HepG2 (cell line): ENCODE results near the gene RNF208. TPM values are rescaled to one million over a fixed set of nuclear protein-coding genes. Genes with fewer than 3 reads are reported as not detected.

Experiments
- CENPX ChIP-seq: sonication (generic); formaldehyde crosslinking; IDR thresholded peaks from 2 replicates; pipeline ENCODE4 v1.9.0; 2021; ENCODE audit warnings: mild to moderate bottlenecking, missing genetic modification reagents, moderate library complexity
- GATA4 ChIP-seq: sonication (generic); IDR thresholded peaks from 2 replicates; pipeline ENCODE4 v1.6.1; 2016; ENCODE audit warnings: antibody characterized with exemption, low read depth, borderline replicate concordance
- GZF1 ChIP-seq: sonication (generic); formaldehyde crosslinking; IDR thresholded peaks from 2 replicates; pipeline ENCODE4 v1.5.1; 2020; ENCODE audit warnings: mild to moderate bottlenecking, missing genetic modification reagents
- MTA1 ChIP-seq: sonication (generic); formaldehyde crosslinking; IDR thresholded peaks from 2 replicates; pipeline ENCODE4 v1.4.0; 2020; ENCODE audit warnings: missing genetic modification reagents, mild to moderate bottlenecking, borderline replicate concordance
- POLR2AphosphoS2 ChIP-seq: IDR thresholded peaks from 2 replicates; pipeline ENCODE4 v1.6.1; 2011; ENCODE audit warnings: low read depth, low read length, improper control_type of control experiment
- SALL1 ChIP-seq: sonication (generic); formaldehyde crosslinking; IDR thresholded peaks from 2 replicates; pipeline ENCODE4 v1.8.0; 2022; ENCODE audit warnings: mild to moderate bottlenecking, missing genetic modification reagents
- TBL1XR1 ChIP-seq: fragments of 150-350 bp; IDR thresholded peaks from 2 replicates; pipeline ENCODE4 v1.6.1; 2014; ENCODE audit warnings: borderline replicate concordance, low read length; ENCODE audit not compliant: partially characterized antibody
- TGIF2 ChIP-seq: IDR thresholded peaks from 2 replicates; pipeline ENCODE4 v1.6.1; 2016; ENCODE audit warnings: control low read depth, missing compliant biosample characterization
- YEATS4 ChIP-seq: sonication (generic); formaldehyde crosslinking; IDR thresholded peaks from 2 replicates; pipeline ENCODE4 v1.4.0; 2020; ENCODE audit warnings: missing genetic modification reagents, borderline replicate concordance
- ZMAT3 ChIP-seq: sonication (generic); formaldehyde crosslinking; conservative IDR thresholded peaks from 2 replicates; pipeline ENCODE4 v1.7.0; 2021; ENCODE audit warnings: missing genetic modification reagents
- ZNF251 ChIP-seq: sonication (generic); formaldehyde crosslinking; IDR thresholded peaks from 2 replicates; pipeline ENCODE4 v1.9.0; 2021; ENCODE audit warnings: mild to moderate bottlenecking, missing genetic modification reagents
- ZNF343 ChIP-seq: sonication (generic); formaldehyde crosslinking; IDR thresholded peaks from 2 replicates; pipeline ENCODE4 v1.4.0; 2020; ENCODE audit warnings: mild to moderate bottlenecking, missing genetic modification reagents
- ZNF790 ChIP-seq: sonication (generic); formaldehyde crosslinking; IDR thresholded peaks from 2 replicates; pipeline ENCODE4 v1.8.0; 2022; ENCODE audit warnings: missing genetic modification reagents, mild to moderate bottlenecking, borderline replicate concordance
- polyA plus RNA-seq, 8 experiments: library from polyadenylated mRNA; depleted of rRNA in 3 of 8; stranded (reverse) in 7 of 8; unstranded in 1 of 8; fragments of >200 nt; fragmentation: Illumina TruSeq in 4 of 8; extraction: Trizol in 4 of 8; gene quantifications; 2 replicates each; pipeline versions ENCODE4 v1.2.1 to v1.2.3, GENCODE V29; 2011 to 2016; ENCODE audit warnings: low read depth in 4 of 8, missing spikeins in 1 of 8, mixed read lengths in 1 of 8; ENCODE audit not compliant: insufficient read depth in 1 of 8
- total RNA-seq, 5 experiments: library from RNA; depleted of rRNA; stranded (reverse); fragments of >200 nt; fragmentation: Illumina TruSeq; extraction: Trizol; gene quantifications; 2 replicates each; pipeline ENCODE4 v1.2.3, GENCODE V29; 2016; ENCODE audit warnings: low read depth in 1 of 5
- TF ChIP-seq, protein P1 (sequence below): sonication (generic); formaldehyde crosslinking; IDR thresholded peaks from 2 replicates; pipeline ENCODE4 v1.4.0; 2020; ENCODE audit warnings: mild to moderate bottlenecking, missing genetic modification reagents
- TF ChIP-seq, protein P2 (sequence below): sonication (generic); formaldehyde crosslinking; IDR thresholded peaks from 2 replicates; pipeline ENCODE4 v1.5.1; 2020; ENCODE audit warnings: missing genetic modification reagents, mild to moderate bottlenecking, borderline replicate concordance
- TF ChIP-seq, protein P3 (sequence below): sonication (generic); formaldehyde crosslinking; IDR thresholded peaks from 2 replicates; pipeline ENCODE4 v1.9.0; 2021; ENCODE audit warnings: missing genetic modification reagents, borderline replicate concordance
- TF ChIP-seq, protein P4 (sequence below): sonication (generic); formaldehyde crosslinking; IDR thresholded peaks from 2 replicates; pipeline ENCODE4 v1.4.0; 2020; ENCODE audit warnings: missing genetic modification reagents

RNF208 gene
- total and polyA plus RNA-seq, 2 of the 13 experiments (the other 11 are each of a cell fraction or from before 2014, with no cell fraction given): 1.6 to 2.1 TPM

DNA sequence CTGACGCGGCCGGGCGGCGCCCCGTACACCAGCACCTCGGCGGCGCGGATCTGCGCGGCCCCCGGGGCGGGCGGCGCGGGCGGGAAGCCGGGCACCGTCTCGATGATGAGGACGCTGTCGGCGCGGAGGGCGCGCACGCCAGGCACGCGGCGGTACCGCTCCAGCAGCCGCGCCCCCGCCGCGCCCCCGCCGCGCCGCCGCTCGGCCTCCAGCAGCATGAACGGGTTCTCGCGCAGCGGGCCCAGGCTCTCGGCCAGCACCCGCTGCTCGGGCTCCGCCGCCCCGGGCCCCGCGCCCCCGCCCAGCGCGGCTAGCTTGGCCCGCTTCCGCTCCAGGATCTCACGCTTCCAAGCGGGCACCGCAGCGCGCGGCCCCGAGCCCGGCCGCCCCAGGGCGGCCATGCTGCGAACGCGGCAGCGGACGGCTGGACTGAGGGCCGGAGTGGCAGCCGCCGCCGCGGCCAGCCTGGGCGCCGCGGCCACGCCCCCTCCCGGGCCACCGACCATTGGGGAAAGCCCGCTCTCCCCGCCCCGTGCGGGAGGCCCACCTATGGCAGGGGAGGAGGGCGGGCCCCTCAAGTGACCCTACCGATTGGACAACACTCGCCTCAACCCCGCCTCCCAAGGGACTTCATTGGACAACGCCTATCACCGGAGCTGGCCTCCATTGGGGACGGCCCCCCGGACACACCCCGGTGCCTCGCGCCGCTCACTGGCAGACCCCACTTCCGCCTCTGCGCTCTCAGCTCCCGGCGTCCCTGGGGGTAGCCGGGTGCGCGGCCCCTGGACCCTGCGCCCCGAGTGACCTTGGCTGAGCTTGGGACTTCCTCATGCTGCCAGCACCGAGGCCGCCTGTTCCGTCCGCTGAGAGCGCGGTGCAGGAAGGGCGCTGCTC is 21.5 kb downstream of the RNF208 start, which contains the start of gene TPRN (continued):
- TF ChIP-seq, protein P1, sequence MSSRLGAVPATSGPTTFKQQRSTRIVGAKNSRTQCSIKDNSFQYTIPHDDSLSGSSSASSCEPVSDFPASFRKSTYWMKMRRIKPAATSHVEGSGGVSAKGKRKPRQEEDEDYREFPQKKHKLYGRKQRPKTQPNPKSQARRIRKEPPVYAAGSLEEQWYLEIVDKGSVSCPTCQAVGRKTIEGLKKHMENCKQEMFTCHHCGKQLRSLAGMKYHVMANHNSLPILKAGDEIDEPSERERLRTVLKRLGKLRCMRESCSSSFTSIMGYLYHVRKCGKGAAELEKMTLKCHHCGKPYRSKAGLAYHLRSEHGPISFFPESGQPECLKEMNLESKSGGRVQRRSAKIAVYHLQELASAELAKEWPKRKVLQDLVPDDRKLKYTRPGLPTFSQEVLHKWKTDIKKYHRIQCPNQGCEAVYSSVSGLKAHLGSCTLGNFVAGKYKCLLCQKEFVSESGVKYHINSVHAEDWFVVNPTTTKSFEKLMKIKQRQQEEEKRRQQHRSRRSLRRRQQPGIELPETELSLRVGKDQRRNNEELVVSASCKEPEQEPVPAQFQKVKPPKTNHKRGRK (CRISPR knock-in tag): no peak
- TF ChIP-seq SALL1 (CRISPR knock-in tag) (peak; percentile 77), POLR2AphosphoS2 (no peak), GATA4 (0 out of 2 replicates have a peak, but pooled peaks have one; percentile 15), ZNF251 (CRISPR knock-in tag) (0 out of 2 replicates have a peak, but pooled peaks have one; percentile 37), YEATS4 (CRISPR knock-in tag) (peak; percentile 94), ZNF790 (CRISPR knock-in tag) (peak; percentile 87; the same call in 1 of the 2 replicates), ZNF343 (peak; percentile 74; the same call in 1 of the 2 replicates), TGIF2 (CRISPR knock-in tag) (peak; percentile 43; the same call in 1 of the 2 replicates), GZF1 (peak; percentile 76; the same call in 1 of the 2 replicates), TBL1XR1 (no peak), MTA1 (CRISPR knock-in tag) (peak; percentile 82; the same call in 1 of the 2 replicates), CENPX (CRISPR knock-in tag) (no peak), ZMAT3 (CRISPR knock-in tag) (peak; percentile 95)
- TF ChIP-seq, protein P2, sequence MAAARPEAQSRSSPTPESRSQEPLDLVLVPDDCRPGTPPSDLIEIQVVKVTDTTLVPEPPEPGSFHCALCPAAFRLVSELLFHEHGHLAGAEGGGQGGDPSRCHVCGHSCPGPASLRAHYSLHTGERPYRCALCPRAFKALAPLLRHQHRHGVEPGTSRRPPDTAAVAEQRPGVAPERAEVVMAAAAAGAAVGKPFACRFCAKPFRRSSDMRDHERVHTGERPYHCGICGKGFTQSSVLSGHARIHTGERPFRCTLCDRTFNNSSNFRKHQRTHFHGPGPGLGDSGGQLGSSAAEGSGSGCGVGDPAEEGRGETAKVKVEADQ (CRISPR knock-in tag): peak; percentile 80; the same call in 1 of the 2 replicates
- TF ChIP-seq, protein P3, sequence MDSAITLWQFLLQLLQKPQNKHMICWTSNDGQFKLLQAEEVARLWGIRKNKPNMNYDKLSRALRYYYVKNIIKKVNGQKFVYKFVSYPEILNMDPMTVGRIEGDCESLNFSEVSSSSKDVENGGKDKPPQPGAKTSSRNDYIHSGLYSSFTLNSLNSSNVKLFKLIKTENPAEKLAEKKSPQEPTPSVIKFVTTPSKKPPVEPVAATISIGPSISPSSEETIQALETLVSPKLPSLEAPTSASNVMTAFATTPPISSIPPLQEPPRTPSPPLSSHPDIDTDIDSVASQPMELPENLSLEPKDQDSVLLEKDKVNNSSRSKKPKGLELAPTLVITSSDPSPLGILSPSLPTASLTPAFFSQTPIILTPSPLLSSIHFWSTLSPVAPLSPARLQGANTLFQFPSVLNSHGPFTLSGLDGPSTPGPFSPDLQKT: no peak
- TF ChIP-seq, protein P4, sequence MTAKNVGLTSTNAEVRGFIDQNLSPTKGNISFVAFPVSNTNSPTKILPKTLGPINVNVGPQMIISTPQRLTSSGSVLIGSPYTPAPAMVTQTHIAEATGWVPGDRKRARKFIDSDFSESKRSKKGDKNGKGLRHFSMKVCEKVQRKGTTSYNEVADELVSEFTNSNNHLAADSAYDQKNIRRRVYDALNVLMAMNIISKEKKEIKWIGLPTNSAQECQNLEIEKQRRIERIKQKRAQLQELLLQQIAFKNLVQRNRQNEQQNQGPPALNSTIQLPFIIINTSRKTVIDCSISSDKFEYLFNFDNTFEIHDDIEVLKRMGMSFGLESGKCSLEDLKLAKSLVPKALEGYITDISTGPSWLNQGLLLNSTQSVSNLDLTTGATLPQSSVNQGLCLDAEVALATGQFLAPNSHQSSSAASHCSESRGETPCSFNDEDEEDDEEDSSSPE (CRISPR knock-in tag): peak; percentile 78
